RWPE2 (cell line): Measurements from ENCODE around the gene ELMOD3.
"Not testable (repeated sequence)": the region's sequence is repeated elsewhere in the genome, so short reads cannot be mapped to it uniquely, and the experiment has no call there.

Source experiments
- ATAC-seq: fragments of 200-7000 bp; cut with Tn5 transposase; 3 replicates; pipeline ENCODE4 v1.9.1; 2021; ENCODE audit warnings: low read depth
- DNase-seq: peaks from one replicate; pipeline ENCODE4 v3.0.0-alpha.2; 2020; ENCODE audit warnings: low spot score
- H3K27ac ChIP-seq: fragments of 450-650 bp; 2 replicates; pipeline ENCODE4 v1.5.1; 2017; ENCODE audit warnings: mild to moderate bottlenecking; ENCODE audit not compliant: poor library complexity, severe bottlenecking
- H3K27me3 ChIP-seq: fragments of 250-450 bp; sonication (Bioruptor Pico); 2 replicates; pipeline ENCODE4 v1.5.1; 2021; ENCODE audit warnings: mild to moderate bottlenecking, moderate library complexity; ENCODE audit not compliant: insufficient read depth, poor library complexity, severe bottlenecking
- H3K36me3 ChIP-seq: fragments of 250-450 bp; sonication (Bioruptor Pico); 2 replicates; pipeline ENCODE4 v1.5.1; 2020; ENCODE audit warnings: low read depth, mild to moderate bottlenecking, moderate library complexity
- H3K4me1 ChIP-seq: fragments of 250-450 bp; sonication (Bioruptor Pico); 2 replicates; pipeline ENCODE4 v1.5.1; 2021; ENCODE audit warnings: mild to moderate bottlenecking, moderate library complexity; ENCODE audit not compliant: insufficient read depth, poor library complexity, severe bottlenecking
- H3K4me3 ChIP-seq: fragments of 250-450 bp; sonication (Bioruptor Pico); 2 replicates; pipeline ENCODE4 v1.5.1; 2021; ENCODE audit warnings: mild to moderate bottlenecking, moderate library complexity; ENCODE audit not compliant: severe bottlenecking
- H3K9me3 ChIP-seq: fragments of 250-450 bp; sonication (Bioruptor Pico); 2 replicates; pipeline ENCODE4 v1.5.1; 2021; ENCODE audit warnings: mild to moderate bottlenecking, moderate library complexity; ENCODE audit not compliant: severe bottlenecking
- TF ChIP-seq, protein P1 (sequence below): fragments of 450-650 bp; IDR thresholded peaks from one replicate; pipeline ENCODE4 v1.5.1; 2017; ENCODE audit warnings: mild to moderate bottlenecking, moderate library complexity; ENCODE audit not compliant: poor library complexity, severe bottlenecking

The ELMOD3 gene

DNA sequence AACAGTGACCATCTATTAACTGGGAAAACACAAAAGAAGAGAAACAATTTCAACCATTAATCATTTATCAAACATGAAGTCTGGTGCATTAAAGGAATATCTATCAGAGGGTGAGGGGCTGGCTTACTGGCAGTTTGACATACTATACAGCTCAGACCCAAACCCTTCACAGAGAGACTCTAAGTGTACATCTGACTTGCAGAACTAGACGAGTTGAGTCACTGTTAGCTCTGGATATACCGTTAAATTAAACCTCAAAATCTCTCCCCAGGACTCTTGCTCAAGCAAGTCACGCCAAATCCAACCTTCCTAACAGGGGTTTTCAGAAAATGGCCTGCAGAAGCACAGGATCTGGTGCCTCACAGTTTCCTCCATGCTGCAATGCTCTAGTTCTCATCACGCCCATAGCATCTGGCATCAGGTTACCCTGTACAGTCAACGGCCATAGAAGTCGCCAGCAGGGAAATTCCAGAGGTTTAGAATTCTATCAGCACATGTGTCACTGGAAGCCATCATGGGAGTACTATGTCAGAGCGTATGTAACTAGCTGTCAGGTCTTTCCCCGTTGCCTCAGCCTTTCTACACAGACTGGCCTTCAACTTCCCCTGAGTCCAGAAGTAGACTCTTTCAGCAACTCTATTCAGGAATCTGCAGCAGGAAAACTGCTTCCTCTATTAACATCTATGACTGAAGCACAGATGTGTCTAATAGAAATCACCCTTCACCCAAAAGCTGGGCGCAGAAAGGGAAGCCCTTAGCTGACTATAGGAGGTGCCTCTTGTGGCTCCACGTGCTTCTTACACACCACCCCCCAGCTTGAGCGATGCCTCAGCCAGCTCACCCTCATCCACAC is 36.1 kb upstream of the ELMOD3 start:
- H3K27me3 ChIP-seq: no peaks in the 10 kb centered on the region
- ATAC-seq: peak; percentile 54
- H3K4me3 ChIP-seq: no peak overlapping the region
- TF ChIP-seq, protein P1, sequence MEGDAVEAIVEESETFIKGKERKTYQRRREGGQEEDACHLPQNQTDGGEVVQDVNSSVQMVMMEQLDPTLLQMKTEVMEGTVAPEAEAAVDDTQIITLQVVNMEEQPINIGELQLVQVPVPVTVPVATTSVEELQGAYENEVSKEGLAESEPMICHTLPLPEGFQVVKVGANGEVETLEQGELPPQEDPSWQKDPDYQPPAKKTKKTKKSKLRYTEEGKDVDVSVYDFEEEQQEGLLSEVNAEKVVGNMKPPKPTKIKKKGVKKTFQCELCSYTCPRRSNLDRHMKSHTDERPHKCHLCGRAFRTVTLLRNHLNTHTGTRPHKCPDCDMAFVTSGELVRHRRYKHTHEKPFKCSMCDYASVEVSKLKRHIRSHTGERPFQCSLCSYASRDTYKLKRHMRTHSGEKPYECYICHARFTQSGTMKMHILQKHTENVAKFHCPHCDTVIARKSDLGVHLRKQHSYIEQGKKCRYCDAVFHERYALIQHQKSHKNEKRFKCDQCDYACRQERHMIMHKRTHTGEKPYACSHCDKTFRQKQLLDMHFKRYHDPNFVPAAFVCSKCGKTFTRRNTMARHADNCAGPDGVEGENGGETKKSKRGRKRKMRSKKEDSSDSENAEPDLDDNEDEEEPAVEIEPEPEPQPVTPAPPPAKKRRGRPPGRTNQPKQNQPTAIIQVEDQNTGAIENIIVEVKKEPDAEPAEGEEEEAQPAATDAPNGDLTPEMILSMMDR: no peak
- no peak overlapping the region for H3K27ac ChIP-seq
- DNase-seq: no peak
- peaks cover 63% of the 10 kb centered on the region for H3K36me3 ChIP-seq
- no peaks in the 10 kb centered on the region for H3K9me3 ChIP-seq
- H3K4me1 ChIP-seq: peaks cover 7% of the 10 kb centered on the region

DNA sequence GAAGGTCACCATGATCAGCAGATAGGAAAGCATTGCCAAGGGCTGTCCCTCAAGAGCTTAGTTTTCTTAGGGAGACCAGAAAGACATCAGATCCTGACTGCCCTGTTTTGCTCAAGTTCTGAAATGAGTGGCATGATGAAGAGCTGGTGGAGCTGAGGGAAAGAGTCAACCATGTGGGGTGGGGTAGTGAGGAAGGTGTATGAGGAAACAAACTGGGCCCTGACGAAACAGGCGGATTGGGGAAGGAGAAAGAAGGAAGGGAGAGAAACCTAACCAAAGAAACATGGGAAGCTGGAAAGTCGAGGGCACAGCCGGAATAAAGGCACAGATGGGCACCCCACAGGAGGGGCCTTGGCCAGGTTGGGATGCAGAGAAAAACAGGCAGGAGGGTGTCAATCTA is 34.8 kb upstream of the ELMOD3 start:
- H3K36me3 ChIP-seq: peaks cover 76% of the 10 kb centered on the region
- no peak overlapping the region for H3K27ac ChIP-seq
- no peak overlapping the region for H3K4me3 ChIP-seq
- no peaks in the 10 kb centered on the region for H3K27me3 ChIP-seq
- H3K9me3 ChIP-seq: no peaks in the 10 kb centered on the region
- ATAC-seq (no peak), DNase-seq (no peak)
- peaks cover 1% of the 10 kb centered on the region for H3K4me1 ChIP-seq
- TF ChIP-seq, protein P1: no peak

DNA sequence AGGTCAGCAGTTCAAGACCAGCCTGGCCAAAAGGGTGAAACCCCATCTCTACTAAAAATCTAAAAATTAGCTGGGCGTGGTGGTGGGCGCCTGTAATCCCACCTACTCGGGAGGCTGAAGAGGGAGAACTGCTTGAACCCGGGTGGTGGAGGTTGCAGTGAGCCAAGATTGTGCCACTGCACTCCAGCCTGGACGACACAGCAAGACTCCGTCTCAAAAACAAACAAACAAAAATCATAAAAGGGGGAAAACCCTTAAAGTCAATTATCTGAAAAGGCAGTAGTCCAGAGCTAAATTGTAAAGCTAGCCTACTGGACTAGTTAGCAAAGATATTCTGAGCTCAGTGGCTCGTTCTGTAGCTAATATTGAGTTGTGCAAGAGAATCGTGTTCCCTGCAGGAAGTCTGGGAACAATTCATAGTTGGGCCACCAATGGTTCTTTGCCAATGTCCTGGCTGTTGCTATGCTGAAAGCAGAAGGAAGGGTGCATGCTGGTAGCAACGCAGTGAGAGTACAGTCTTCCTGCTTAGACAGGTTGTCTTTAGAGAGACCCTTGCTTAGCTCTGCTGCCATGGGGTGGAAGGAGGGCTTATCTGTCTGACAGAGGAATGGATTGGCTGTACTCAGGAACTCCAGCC is 31.1 kb upstream of the ELMOD3 start:
- H3K4me1 ChIP-seq: peaks cover 6% of the 10 kb centered on the region
- H3K9me3 ChIP-seq: no peaks in the 10 kb centered on the region
- H3K36me3 ChIP-seq: peaks cover 82% of the 10 kb centered on the region
- no peak overlapping the region for H3K4me3 ChIP-seq
- DNase-seq (no peak), ATAC-seq (no peak)
- TF ChIP-seq, protein P1: no peak
- H3K27me3 ChIP-seq: no peaks in the 10 kb centered on the region
- H3K27ac ChIP-seq: no peak overlapping the region

DNA sequence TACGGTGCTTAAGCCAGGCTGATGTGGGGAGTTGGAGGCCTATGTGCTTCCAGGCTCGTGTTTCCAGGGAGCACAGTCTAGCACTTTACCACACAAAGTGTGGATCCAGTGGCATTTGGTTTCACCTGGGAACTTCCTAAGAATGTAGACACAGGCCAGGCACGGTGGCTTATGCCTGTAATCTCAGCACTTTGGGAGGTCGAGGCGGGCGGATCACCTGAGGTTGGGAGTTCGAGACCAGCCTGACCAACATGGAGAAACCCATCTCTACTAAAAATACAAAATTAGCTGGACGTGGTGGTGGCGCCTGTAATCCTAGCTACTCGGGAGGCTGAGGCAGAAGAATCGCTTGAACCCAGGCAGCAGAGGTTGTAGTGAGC is 30.6 kb upstream of the ELMOD3 start:
- Histone ChIP-seq H3K36me3 (peaks cover 79% of the 10 kb centered on the region), H3K4me1 (peaks cover 10% of the 10 kb centered on the region)
- H3K4me3 ChIP-seq, H3K27me3 ChIP-seq, ATAC-seq, DNase-seq, H3K27ac ChIP-seq, H3K9me3 ChIP-seq: not testable (repeated sequence)

DNA sequence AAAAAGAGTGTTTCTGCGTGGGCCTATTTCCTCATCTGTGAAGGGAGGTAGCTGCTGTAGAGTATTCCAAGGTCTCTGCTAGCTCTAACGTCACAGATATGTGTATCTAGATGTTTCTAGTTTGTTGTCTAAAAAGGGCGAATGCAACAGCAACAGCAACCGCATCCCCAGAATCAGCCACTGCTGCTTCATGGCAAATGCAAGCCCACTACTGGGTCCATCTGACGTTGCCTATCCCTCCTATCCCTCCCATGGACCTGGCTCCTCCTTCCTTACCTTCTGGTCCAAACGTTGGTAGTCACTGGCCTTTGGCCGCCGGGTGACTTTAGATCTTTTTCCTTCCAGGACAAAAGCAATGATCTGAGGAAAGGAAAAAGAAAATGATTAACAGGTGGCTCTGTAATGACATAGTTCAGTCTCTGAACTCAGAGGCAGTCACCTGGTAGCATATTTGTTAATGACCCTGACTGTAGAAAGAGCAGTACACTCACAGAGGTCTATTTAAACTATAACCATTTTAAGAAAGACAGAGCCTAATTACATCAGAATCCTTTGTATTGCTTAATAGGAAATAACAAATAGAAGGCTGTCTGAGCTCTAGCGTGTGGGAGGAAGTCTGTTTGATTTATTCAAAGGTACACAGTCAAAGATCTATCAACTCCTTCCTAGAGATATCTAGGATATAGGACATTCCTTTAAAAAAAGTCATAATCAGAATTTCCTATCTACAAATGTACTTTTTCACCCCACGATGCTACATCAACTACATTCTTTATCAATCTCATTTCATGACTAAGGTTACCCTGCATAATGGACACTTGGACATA is 29.7 kb upstream of the ELMOD3 start:
- DNase-seq (no peak), ATAC-seq (no peak)
- H3K9me3 ChIP-seq: no peaks in the 10 kb centered on the region
- no peaks in the 10 kb centered on the region for H3K27me3 ChIP-seq
- TF ChIP-seq, protein P1: no peak
- peaks cover 70% of the 10 kb centered on the region for H3K36me3 ChIP-seq
- H3K4me3 ChIP-seq: peak overlapping the region; percentile 52
- no peak overlapping the region for H3K27ac ChIP-seq
- peaks cover 10% of the 10 kb centered on the region for H3K4me1 ChIP-seq
